CD4-positive, alpha-beta T cell treated with Interleukin-15 for 1 hour (primary cell): ENCODE results near the gene IDH3B.
"Not testable (repeated sequence)": the region's sequence is repeated elsewhere in the genome, so short reads cannot be mapped to it uniquely, and the experiment has no call there.

Experiments
- DNase-seq: peaks from one replicate; pipeline ENCODE4 v3.0.0-alpha.2; 2020

Gene IDH3B

DNA sequence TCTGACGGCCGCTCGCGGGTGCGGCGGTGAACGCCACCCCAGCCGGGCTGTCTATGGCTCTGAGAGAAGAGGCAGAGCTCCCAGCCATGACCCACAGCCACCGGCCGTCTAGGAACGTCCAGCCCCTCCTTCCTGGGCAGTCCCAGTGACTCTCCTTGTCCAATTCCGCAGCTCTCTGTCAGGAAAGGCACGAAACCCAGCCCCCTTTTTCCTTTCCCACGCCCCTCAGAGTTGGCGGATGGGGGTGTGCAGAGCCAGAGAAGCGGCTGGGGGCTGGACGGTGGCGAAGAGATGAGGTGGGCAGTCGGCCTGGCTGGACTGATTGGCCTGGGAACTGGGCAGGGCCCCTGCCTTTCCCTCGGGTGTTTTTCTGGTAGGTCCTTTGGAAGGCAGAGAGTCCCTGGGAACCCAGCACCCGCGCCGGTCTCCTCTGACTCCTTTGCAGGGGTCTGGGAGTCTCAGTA, 30.0 kb upstream of the IDH3B start:
- DNase-seq = peak; percentile 12

DNA sequence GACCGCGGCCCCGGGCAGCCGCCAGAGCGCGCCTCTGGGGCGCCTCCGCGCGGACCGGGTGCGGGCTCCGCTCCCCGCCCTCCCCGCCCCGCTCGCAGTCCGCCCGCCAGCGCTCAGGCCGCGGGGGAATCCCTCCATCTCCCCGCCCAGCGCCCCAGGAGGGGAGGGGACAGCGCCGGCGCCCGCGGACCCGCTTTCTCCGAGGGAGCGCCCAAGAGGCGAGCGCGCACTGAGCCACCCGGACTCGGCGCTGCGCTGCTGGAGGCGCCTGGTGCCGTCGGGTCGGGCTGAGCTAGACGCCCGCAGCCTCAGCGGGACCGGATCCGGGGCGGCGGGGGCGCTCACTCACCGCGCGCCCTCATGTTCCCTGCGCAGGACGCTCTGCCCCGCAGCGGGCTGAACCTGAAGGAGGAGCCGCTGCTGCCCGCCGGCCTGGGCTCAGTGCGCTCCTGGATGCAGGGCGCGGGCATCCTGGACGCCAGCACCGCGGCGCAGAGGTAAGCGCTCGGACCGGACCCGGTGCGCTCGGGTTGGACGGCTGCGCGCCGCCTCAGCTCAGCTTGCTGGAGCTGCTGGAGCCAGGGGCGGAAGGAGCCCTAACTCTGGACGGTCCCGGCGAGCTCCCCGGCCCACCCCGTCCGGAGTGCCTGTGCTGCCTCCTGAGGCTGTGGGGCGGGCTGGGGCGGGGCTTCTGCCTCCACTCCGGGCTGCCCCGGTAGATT, 29.4 kb upstream of the IDH3B start:
- peak; percentile 57 for DNase-seq

DNA sequence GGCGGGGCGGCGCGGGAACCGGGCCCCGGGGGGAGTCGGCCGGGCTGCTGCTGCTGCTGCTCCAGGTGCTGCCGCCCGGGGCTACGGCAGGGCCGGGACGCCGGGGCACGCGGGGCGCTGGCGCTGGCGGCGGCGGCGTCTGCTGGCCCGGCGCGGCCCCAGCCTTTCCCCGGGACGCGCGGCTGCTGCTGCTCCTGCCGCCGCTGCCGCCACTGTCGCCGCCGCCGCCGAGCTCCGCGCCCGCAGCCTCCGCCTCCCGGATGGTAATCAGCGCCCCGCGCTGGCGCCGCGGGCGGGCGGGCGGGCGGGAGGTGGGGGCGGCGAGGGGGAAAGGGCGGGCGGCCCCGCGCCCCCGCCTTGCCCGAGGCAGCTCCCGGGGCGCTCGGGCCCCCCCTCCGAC, 28.9 kb upstream of the IDH3B start:
- DNase-seq = no peak

- DNase-seq = peak; percentile 30
Measured at GRCh38 chr20:2692036-2692885, 28.2 kb upstream of the IDH3B start, which contains the start of gene EBF4. TSS of gene EBF4 (plus strand) at chr20:2692780. CDS start at chr20:2693646, 866 bp downstream.

- no peak for DNase-seq
Measured at GRCh38 chr20:2691663-2692035, 27.6 kb upstream of the IDH3B start.

DNA sequence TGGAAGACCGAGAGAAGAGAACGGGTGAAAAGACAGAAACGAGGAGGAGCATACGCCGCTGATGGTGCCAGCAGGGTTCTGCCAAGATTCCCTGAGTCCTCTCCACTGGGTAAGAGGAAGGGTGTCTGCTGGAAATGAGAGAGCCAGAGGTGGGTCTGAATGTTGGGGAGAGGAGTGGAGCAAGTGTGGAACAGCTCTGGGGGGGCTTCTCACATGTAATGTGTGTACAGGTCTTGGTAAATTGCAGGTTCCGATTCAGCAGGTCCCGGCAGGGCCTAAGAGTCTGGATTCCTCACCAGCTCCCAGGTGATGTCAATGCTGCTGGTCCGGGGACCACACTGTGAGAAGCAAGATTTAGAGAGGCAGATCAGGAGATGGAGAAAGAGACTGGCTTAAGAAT, 27.1 kb upstream of the IDH3B start:
- DNase-seq = peak; percentile 11

GRCh38 chr20:2690718-2691117, 26.7 kb upstream of the IDH3B start:
- peak; percentile 2 for DNase-seq

GRCh38 chr20:2690213-2690612, 26.2 kb upstream of the IDH3B start:
- no peak for DNase-seq

DNA sequence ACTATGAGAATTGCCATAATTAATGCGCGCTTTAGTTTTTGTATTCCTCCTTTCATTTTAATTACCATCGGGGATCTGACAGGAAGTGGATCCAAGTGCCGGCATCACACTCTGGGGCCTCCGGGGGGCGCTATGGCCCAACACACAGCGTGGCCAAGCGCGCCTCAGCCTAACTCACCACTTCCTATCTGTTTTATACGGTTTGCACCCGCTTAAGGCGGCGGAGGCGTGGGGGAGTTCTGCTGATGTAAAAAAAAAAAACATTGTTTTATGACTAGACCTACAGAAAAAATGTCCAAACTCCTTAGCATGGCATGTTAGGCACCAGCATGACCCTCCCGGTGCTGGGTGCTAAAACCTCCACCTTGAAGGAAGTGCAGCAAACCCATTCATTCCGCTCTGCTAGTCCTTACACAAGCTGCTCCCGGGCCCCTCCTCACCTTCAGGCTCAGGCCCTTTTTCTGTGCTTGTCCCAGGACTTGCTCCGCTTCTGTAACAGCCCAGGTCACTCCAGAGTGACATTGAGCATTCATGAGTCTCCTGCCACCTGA, 24.1 kb upstream of the IDH3B start:
- peak; percentile 79 for DNase-seq

DNA sequence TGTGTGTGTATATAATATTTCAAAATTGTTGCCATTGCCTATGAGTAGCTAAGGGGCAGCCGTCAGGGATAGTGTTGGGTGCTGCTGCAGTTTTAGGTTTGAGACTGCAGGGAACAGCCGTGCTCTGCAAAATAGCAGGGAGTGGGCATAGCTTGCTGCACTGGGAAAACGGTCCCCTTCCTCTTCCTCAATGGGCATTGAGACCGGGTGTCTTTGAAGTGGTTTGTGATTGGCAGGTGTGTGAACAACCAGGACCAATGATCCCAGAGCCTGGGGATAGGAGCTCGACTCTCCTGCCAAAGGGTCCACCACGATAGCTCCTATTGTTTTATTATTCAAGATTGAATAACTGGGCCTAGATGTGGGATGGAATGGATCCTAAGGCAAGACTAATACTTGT, 23.5 kb upstream of the IDH3B start:
- DNase-seq = peak; percentile 3

- peak; percentile 20 for DNase-seq
Measured at GRCh38 chr20:2684817-2685216, 20.8 kb upstream of the IDH3B start.

GRCh38 chr20:2682040-2682439, 18.0 kb upstream of the IDH3B start:
- DNase-seq = not testable (repeated sequence)

GRCh38 chr20:2680046-2680445, 16.0 kb upstream of the IDH3B start:
- no peak for DNase-seq

GRCh38 chr20:2673453-2673852, 9.4 kb upstream of the IDH3B start:
- DNase-seq = no peak

GRCh38 chr20:2672446-2672845, 8.4 kb upstream of the IDH3B start:
- DNase-seq = no peak

DNA sequence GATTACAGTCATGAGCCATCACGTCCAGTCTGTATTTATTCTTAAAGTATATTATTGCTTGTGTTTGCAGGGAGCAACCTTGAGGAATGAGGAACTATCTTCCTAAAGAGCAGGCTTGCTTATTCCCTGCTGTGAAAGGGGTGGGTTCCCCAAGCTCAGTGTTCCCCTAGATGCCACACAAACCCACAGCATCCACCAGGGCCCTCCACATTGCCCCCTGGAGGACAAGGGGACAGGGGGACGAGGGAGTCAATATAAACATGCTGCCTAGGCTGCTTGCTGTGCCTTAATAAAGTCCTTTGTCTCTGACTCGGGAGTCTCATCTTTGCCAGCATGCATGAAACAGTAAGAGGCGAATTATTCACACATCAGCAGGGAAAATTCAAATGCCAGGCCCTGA, 8.0 kb upstream of the IDH3B start:
- DNase-seq = no peak

GRCh38 chr20:2663364-2663886, 591 bp downstream of the IDH3B start:
- DNase-seq = no peak

DNA sequence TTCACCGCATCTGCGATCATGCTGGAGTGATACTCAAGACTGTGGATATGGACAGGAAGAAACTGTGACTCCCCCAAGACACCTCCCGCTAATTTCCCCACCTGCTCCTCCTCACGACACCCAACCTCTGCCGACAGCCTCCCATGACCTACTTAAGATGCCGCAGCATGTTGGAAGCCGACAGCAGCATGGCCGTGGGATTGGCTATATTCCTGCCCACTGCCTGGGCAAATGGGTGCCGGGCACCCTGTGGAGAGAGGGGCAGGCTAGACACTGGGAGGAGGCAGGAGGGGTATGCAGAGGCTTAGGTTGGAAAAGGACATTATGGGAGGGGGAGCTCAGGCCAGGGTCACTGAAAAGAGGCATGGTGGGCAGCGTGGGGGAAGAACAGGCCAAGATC, 4.5 kb downstream of the IDH3B start:
- no peak for DNase-seq

DNA sequence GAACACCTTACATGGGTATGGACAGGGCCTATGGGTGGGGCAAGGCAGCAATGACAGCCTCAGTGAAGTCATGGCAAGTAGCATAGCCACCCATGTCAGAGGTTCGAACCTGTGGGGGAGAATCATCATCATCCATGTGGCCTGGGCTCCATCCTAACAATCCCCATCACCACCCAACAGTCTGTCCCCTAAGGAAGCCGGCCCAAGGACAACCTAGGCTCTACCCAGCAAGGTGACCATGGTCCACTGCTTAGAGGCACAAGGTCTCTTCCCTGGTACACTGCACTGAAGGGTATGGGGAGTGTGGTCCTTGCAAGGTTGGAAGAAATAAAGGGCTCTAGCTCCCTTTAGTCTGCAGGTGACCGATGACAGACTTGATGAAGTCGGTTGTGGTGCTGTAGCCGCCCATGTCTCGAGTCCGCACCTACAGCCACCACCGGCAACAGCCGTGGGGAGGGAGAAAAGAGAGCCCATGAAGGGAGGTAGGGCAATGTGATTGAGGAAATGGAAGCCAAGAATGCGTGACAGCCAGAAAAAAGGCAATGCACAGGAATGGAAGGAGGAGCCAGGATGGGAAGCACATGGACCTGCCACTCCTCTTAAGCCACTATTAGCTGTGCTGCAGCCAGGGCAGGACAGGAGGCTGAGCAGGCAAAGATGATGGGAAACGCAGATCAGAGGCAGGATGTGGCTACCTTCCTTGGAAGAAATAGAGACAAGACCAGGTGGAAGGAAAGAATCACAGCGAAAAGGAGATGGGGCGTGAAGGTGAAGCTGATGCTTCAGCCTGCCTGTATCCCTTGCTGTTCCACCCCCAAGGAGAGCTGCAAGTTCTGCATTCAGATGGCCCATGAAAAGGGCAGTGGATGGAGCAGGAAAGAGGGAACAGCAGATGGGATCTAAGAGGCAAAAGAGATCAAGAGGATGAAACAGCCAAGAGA, 5.3 kb downstream of the IDH3B start:
- DNase-seq = no peak

DNA sequence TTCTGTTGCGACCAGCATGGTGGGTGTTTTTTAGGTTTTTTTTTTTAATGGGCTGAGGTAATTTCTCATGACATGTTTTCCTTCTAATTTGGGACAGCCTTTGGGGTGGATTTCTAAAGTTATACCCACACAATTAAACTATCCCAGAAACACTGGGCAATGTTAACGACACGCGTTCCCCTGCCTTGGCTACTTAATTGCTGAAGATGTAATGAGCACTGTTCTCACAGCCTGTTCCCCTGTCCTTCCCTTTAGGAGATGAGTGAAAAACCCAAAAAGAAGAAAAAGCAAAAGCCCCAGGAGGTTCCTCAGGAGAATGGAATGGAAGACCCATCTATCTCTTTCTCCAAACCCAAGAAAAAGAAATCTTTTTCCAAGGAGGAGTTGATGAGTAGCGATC, 6.3 kb downstream of the IDH3B start:
- no peak for DNase-seq

DNA sequence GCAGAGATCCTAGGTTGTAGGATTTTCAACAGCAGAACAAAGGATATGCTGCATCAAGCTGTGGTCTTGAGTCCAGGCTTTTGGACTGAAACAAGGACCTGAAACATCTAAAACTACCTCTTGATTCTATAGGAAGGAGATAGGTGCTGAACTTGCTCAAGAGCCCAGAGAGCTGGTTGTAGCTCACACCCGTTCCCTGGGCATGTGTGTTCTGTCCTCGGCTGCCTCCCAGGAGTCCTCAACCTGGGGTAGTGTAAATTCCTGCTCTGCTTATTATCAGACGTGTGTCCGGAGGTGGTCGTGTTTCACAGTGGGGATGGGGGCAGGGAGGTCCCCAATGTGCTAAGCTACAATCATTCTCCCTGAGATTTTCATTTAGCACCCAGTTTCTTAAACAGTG, 6.8 kb downstream of the IDH3B start:
- no peak for DNase-seq

GRCh38 chr20:2656471-2657117, 7.4 kb downstream of the IDH3B start:
- DNase-seq = no peak
